Measurements from ENCODE around the gene ADAMTSL1. TPM values are rescaled to one million over a fixed set of nuclear protein-coding genes. Genes with fewer than 3 reads are reported as not detected.

ADAMTSL1 gene
- total RNA-seq, 2 donors from 2014 or later, result 3.4 to 3.8 TPM

GRCh38 chr9:18472435-18472834 lies 1.5 kb upstream of the ADAMTSL1 start:
- DNase-seq (ENCODE audit: low spot score), result no peak
- no peaks in the 10 kb centered on the region for H3K36me3 ChIP-seq
- H3K4me3 ChIP-seq, result no peak overlapping the region
- no peak for TF ChIP-seq CTCF (IDR thresholded peaks at IDR 0.05)
- peaks cover 0 to 26% of the 10 kb centered on the region in 2 donors for H3K4me1 ChIP-seq
- H3K9me3 ChIP-seq, result no peaks in the 10 kb centered on the region
- H3K27me3 ChIP-seq, result no peaks in the 10 kb centered on the region
- H3K27ac ChIP-seq, result no peak overlapping the region

DNA sequence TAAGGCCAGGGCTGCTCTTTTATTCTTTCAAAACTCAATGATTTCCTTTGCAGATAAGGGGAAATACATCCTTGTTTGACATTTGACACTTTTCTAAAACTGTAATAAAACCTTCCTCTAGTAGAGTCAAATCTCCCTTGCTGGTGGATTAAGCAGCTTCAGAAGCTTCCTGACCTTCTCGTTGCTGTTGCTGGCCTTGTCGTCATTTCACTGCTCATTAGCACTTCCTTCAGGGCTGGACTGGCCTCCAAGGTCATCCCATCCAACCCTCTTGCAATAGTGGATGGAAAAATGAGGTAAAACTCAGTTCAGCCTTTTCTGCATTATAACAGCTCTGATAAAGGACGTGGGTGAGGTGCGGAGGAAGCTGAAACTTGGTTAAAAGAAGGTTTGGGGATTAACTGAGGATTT lies 1.1 kb upstream of the ADAMTSL1 start:
- Histone ChIP-seq H3K4me1 (peaks cover 0 to 26% of the 10 kb centered on the region in 2 donors), H3K27ac (no peak overlapping the region), H3K36me3 (no peaks in the 10 kb centered on the region), H3K27me3 (no peaks in the 10 kb centered on the region), H3K4me3 (no peak overlapping the region), H3K9me3 (no peaks in the 10 kb centered on the region)
- TF ChIP-seq CTCF (IDR thresholded peaks at IDR 0.05), result no peak
- no peak for DNase-seq (ENCODE audit: low spot score)

- no peak for TF ChIP-seq CTCF (IDR thresholded peaks at IDR 0.05)
Observed at GRCh38 chr9:18474783-18475182, 830 bp downstream of the ADAMTSL1 start.

GRCh38 chr9:18477121-18477660 lies 3.2 kb downstream of the ADAMTSL1 start:
- Histone ChIP-seq H3K9me3 (no peaks in the 10 kb centered on the region), H3K27ac (no peak overlapping the region), H3K4me3 (no peak overlapping the region), H3K36me3 (no peaks in the 10 kb centered on the region), H3K27me3 (no peaks in the 10 kb centered on the region), H3K4me1 (peaks cover 0 to 26% of the 10 kb centered on the region in 2 donors)
- no peak for DNase-seq (ENCODE audit: low spot score)
- no peak for TF ChIP-seq CTCF (IDR thresholded peaks at IDR 0.05)

More at GRCh38 chr9:18474783-18475182, 830 bp downstream of the ADAMTSL1 start:
- Histone ChIP-seq H3K9me3 (no peaks in the 10 kb centered on the region), H3K4me1 (peaks cover 0 to 26% of the 10 kb centered on the region in 2 donors), H3K4me3 (no peak overlapping the region), H3K36me3 (no peaks in the 10 kb centered on the region), H3K27ac (no peak overlapping the region), H3K27me3 (no peaks in the 10 kb centered on the region)
- no peak for DNase-seq (ENCODE audit: low spot score)

GRCh38 chr9:18477719-18478118 lies 3.8 kb downstream of the ADAMTSL1 start:
- TF ChIP-seq CTCF (IDR thresholded peaks at IDR 0.05), result no peak
- no peak overlapping the region for H3K27ac ChIP-seq
- no peak for DNase-seq (ENCODE audit: low spot score)

More at GRCh38 chr9:18477719-18478118, 3.8 kb downstream of the ADAMTSL1 start:
- Histone ChIP-seq H3K27me3 (no peaks in the 10 kb centered on the region), H3K36me3 (no peaks in the 10 kb centered on the region), H3K9me3 (no peaks in the 10 kb centered on the region), H3K4me1 (peaks cover 0 to 26% of the 10 kb centered on the region in 2 donors), H3K4me3 (no peak overlapping the region)

All from right atrium auricular region (tissue), 2 donors.